ENCODE measurements around the gene ECD.

ECD gene

DNA sequence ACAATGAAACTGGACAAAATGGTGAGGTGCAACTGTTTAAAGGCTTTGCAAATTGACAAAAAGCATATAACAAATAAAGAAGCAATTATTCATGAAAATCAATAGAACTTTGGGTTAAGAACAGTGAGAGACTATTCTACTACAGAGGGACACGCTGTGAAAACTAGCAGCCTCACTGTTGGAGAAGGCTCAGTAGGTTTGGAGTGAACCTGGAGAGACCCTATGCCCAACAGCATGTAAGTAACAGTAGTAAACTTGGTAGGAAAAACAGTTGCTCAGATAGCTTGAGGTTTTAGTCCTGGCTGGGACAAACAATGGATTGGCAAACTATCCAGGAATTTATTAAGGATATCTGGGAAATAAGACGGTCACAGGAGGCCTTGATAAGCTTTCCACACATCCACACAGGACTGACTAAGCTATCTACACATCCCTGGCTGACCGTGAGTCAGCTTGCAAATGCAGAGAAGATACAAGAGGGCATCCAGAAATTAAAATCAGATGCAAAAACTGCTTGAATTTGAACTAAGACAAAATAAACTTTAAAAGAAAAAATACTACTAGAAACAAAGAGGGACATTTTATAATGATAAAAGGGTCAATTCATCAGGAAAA is 16.0 kb upstream of the ECD start:
- Histone ChIP-seq H3K9ac (ENCODE audit: low read length) (no peak overlapping the region), H3K27ac (ENCODE audit: low read length) (no peak overlapping the region), H3K4me3 (ENCODE audit: low read length) (no peak overlapping the region), H3K9me3 (ENCODE audit: control insufficient read depth, low read depth, low read length) (no peaks in the 10 kb centered on the region), H3K4me1 (ENCODE audit: control insufficient read depth, low read depth, low read length) (no peaks in the 10 kb centered on the region), H3K27me3 (ENCODE audit: control insufficient read depth, insufficient read depth, low read length) (no peaks in the 10 kb centered on the region), H3K36me3 (ENCODE audit: control insufficient read depth, low read depth, low read length) (peaks cover 3% of the 10 kb centered on the region)

DNA sequence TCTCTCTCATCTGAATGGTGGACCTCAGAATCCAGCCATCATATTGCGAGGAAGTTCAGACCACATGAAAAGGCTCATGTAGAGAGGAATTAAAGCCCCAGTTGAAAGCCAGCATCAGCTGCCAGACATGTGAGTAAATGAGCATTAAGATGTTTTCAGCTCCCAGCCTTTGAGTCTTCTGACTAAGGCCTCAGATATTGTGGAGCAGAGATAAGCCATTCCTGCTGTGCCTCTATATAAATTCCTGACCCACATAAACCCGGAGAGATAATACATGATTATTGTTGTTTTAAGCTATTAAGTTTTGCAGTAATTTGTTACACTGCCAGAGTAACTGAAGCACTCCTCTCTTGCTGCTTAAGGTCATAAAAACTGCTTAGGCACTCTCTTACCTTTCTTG is 14.8 kb upstream of the ECD start:
- H3K9me3 ChIP-seq (ENCODE audit: control insufficient read depth, low read depth, low read length) = no peaks in the 10 kb centered on the region
- H3K27ac ChIP-seq (ENCODE audit: low read length) = no peak overlapping the region
- no peaks in the 10 kb centered on the region for H3K4me1 ChIP-seq (ENCODE audit: control insufficient read depth, low read depth, low read length)
- H3K9ac ChIP-seq (ENCODE audit: low read length) = no peak overlapping the region
- no peak overlapping the region for H3K4me3 ChIP-seq (ENCODE audit: low read length)
- no peaks in the 10 kb centered on the region for H3K27me3 ChIP-seq (ENCODE audit: control insufficient read depth, insufficient read depth, low read length)
- H3K36me3 ChIP-seq (ENCODE audit: control insufficient read depth, low read depth, low read length) = peaks cover 3% of the 10 kb centered on the region

DNA sequence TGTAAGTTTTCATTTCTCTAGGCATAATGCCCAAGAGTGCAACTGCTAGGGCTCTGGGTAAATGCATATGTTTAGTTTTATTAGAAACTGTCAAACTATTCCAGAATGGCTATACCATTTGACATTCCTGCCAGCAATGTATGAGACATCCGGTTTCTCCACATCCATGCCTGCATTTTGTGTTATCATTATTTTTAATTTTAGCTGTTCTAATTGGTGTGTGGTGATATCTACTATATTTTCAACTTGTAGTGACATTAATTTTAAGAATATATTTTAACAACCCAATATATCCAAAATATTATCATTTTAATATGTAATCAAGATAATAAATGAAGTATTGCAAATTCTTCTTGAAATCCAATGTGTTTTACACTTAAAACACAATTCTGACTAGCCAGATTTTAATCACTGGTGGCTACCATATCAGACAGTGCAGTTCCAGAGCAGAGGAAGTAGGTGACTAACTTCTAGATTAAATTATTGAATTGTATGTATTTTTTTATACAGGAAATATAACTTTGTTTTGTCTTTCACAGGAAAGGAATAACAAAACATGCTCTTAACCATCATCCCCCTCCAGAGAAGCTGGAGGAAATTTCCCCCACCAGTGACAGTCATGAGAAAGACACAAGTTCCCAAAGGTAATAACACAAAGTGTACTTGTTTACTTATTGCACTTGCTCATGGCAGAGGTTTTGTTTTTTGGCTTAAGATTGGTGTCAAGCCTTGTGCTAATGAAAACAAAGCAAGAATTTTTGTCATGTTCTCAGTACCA is 6.5 kb upstream of the ECD start:
- H3K4me3 ChIP-seq (ENCODE audit: low read length) = no peak overlapping the region
- no peaks in the 10 kb centered on the region for H3K9me3 ChIP-seq (ENCODE audit: control insufficient read depth, low read depth, low read length)
- H3K36me3 ChIP-seq (ENCODE audit: control insufficient read depth, low read depth, low read length) = peaks cover 4% of the 10 kb centered on the region
- H3K4me1 ChIP-seq (ENCODE audit: control insufficient read depth, low read depth, low read length) = no peaks in the 10 kb centered on the region
- no peak overlapping the region for H3K27ac ChIP-seq (ENCODE audit: low read length)
- H3K27me3 ChIP-seq (ENCODE audit: control insufficient read depth, insufficient read depth, low read length) = no peaks in the 10 kb centered on the region
- no peak overlapping the region for H3K9ac ChIP-seq (ENCODE audit: low read length)

DNA sequence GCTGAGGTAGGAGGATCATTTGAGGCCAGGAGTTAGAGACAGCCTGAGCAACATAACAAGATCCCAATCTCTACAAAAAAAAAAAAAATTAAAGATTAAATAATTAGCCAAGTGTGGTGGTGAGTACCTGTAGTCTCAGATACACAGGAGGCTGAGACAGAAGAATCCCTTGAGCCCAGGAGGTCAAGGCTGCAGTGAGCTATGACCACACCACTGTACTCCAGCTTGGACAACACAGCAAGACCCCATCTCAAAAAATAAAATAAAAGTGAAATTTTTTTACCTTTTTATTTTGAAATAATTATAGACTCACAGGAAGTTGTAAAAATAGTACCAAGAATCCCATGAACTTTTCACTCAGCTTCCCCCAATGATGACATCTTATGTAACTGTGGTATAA is 5.1 kb upstream of the ECD start:
- Histone ChIP-seq H3K9ac (ENCODE audit: low read length) (no peak overlapping the region), H3K36me3 (ENCODE audit: control insufficient read depth, low read depth, low read length) (peaks cover 4% of the 10 kb centered on the region), H3K27ac (ENCODE audit: low read length) (no peak overlapping the region), H3K4me1 (ENCODE audit: control insufficient read depth, low read depth, low read length) (no peaks in the 10 kb centered on the region), H3K4me3 (ENCODE audit: low read length) (no peak overlapping the region), H3K27me3 (ENCODE audit: control insufficient read depth, insufficient read depth, low read length) (no peaks in the 10 kb centered on the region), H3K9me3 (ENCODE audit: control insufficient read depth, low read depth, low read length) (no peaks in the 10 kb centered on the region)

DNA sequence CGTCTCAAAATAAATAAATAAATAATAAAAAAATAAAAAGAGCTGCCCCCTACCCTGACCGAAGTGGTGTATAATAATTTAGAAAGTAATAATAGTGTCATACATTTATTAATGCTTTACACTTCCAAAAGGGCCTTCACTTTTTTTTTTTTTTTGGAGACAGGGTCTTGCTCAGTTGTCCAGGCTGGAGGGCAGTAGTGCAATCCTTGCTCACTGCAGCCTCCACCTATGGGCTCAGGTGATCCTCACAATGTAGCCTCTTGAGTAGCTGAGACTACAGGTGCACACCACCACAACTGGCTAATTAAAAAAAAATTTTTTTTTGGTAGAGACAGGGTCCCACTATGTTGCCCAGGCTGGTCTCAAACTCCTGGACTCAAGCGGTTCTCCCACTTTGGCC is 1.5 kb upstream of the ECD start:
- peaks cover 4% of the 10 kb centered on the region for H3K4me1 ChIP-seq (ENCODE audit: control insufficient read depth, low read depth, low read length)
- no peak overlapping the region for H3K27ac ChIP-seq (ENCODE audit: low read length)
- H3K9ac ChIP-seq (ENCODE audit: low read length) = no peak overlapping the region
- no peaks in the 10 kb centered on the region for H3K27me3 ChIP-seq (ENCODE audit: control insufficient read depth, insufficient read depth, low read length)
- H3K36me3 ChIP-seq (ENCODE audit: control insufficient read depth, low read depth, low read length) = no peaks in the 10 kb centered on the region
- no peaks in the 10 kb centered on the region for H3K9me3 ChIP-seq (ENCODE audit: control insufficient read depth, low read depth, low read length)
- no peak overlapping the region for H3K4me3 ChIP-seq (ENCODE audit: low read length)

DNA sequence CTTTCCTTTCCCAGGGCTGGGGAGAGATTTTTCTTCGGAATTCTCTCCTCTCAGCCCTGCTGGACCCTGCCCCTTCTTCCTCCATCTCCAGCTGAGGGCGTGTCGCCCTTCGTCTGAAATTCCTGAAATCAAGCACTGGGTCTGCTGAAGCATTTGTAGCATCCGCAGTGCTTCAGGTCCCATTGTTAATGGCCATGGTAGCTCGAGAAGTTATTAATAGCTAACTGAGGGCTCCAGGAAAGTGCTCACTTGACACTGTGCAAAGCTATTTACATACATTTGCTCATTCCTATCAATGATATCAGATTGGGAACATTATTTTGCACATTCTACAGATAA is 626 bp upstream of the ECD start:
- peak overlapping the region; percentile 74 for H3K27ac ChIP-seq (ENCODE audit: low read length)

DNA sequence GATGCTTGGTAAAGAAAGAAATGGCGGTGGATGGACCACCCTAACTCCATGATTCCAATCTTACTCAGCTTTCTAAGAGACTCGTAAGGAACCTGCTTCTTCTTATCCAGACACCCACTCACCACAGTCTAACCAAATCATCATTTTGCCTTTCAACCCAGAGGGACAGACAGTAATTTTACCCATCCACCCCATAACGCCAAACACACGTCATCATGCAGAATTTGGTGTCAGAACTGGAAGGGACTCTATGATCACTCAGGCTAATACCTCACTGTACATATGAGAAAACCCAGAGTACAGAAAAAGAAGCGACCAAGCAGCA is 388 bp downstream of the ECD start:
- peak overlapping the region; percentile 92 for H3K9ac ChIP-seq (ENCODE audit: low read length)
- H3K36me3 ChIP-seq (ENCODE audit: control insufficient read depth, low read depth, low read length) = peaks cover 13% of the 10 kb centered on the region
- peak overlapping the region; percentile 74 for H3K27ac ChIP-seq (ENCODE audit: low read length)
- no peaks in the 10 kb centered on the region for H3K9me3 ChIP-seq (ENCODE audit: control insufficient read depth, low read depth, low read length)
- H3K4me1 ChIP-seq (ENCODE audit: control insufficient read depth, low read depth, low read length) = peaks cover 4% of the 10 kb centered on the region
- H3K27me3 ChIP-seq (ENCODE audit: control insufficient read depth, insufficient read depth, low read length) = no peaks in the 10 kb centered on the region
- H3K4me3 ChIP-seq (ENCODE audit: low read length) = peak overlapping the region; percentile 83

More for the DNA sequence above, 626 bp upstream of the ECD start:
- no peaks in the 10 kb centered on the region for H3K27me3 ChIP-seq (ENCODE audit: control insufficient read depth, insufficient read depth, low read length)
- peak overlapping the region; percentile 83 for H3K4me3 ChIP-seq (ENCODE audit: low read length)
- peaks cover 4% of the 10 kb centered on the region for H3K4me1 ChIP-seq (ENCODE audit: control insufficient read depth, low read depth, low read length)
- H3K9ac ChIP-seq (ENCODE audit: low read length) = peak overlapping the region; percentile 92
- no peaks in the 10 kb centered on the region for H3K9me3 ChIP-seq (ENCODE audit: control insufficient read depth, low read depth, low read length)
- H3K36me3 ChIP-seq (ENCODE audit: control insufficient read depth, low read depth, low read length) = peaks cover 3% of the 10 kb centered on the region

DNA sequence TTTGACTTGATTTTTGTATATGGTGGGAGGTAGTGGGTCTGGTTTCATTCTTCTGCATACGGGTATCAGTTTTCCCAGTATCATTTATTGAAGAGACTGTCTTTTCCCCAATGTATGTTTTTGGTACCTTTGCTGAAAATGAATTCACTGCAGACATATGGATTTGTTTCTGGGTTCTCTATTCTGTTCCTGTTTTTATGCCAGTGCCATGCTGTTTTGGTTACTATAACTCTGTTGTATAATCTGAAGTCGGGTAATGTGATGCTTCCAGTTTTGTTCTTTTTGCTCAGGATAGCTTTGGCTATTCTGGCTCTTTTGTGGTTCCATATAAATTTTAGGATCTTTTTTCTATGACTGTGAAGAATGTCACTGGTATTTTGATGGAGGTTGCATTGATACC is 836 bp downstream of the ECD start:
- Histone ChIP-seq H3K9me3 (ENCODE audit: control insufficient read depth, low read depth, low read length) (no peaks in the 10 kb centered on the region), H3K27ac (ENCODE audit: low read length) (no peak overlapping the region), H3K27me3 (ENCODE audit: control insufficient read depth, insufficient read depth, low read length) (no peaks in the 10 kb centered on the region), H3K4me1 (ENCODE audit: control insufficient read depth, low read depth, low read length) (peaks cover 4% of the 10 kb centered on the region), H3K4me3 (ENCODE audit: low read length) (peak overlapping the region; percentile 83), H3K9ac (ENCODE audit: low read length) (peak overlapping the region; percentile 92), H3K36me3 (ENCODE audit: control insufficient read depth, low read depth, low read length) (peaks cover 17% of the 10 kb centered on the region)

DNA sequence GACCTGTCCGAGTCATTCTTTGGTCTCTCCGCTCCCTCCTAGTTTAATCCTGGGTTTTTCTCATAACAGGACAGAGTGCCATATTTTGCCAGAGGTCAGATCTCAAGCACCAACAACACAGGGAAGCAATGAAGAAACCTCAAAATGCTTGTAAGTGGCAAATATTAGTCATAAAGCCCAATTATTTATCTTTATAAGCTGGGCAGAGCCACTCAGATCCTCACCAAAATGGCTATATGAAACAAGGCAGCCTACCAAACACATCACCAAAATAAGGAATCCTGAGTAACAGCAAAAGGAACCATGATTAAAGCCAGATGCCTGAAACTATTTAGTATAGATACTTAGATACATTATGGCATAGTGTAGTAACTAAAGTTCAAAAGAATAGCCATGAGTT is 4.7 kb downstream of the ECD start:
- no peaks in the 10 kb centered on the region for H3K27me3 ChIP-seq (ENCODE audit: control insufficient read depth, insufficient read depth, low read length)
- no peak overlapping the region for H3K27ac ChIP-seq (ENCODE audit: low read length)
- peaks cover 25% of the 10 kb centered on the region for H3K36me3 ChIP-seq (ENCODE audit: control insufficient read depth, low read depth, low read length)
- H3K9me3 ChIP-seq (ENCODE audit: control insufficient read depth, low read depth, low read length) = no peaks in the 10 kb centered on the region
- H3K4me3 ChIP-seq (ENCODE audit: low read length) = no peak overlapping the region
- peaks cover 4% of the 10 kb centered on the region for H3K4me1 ChIP-seq (ENCODE audit: control insufficient read depth, low read depth, low read length)
- no peak overlapping the region for H3K9ac ChIP-seq (ENCODE audit: low read length)

DNA sequence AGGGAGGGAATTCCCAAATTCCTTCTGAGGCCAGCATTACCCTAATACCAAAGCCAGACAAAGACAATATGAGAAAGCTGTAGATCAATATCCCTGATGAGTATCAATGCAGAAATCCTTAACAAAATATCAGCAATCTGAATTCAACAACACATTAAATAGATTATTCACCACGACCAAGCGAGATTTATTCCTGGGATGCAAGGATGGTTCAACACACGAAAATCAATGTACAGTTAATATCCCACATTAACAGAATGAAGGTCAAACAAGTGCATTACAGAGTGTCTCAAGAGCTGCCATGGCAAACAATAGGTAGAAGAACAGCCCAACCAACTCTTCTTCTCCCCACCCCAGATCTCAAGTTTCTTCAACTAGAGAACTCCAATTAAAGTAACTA is 6.1 kb downstream of the ECD start:
- Histone ChIP-seq H3K27me3 (ENCODE audit: control insufficient read depth, insufficient read depth, low read length) (no peaks in the 10 kb centered on the region), H3K4me3 (ENCODE audit: low read length) (no peak overlapping the region), H3K4me1 (ENCODE audit: control insufficient read depth, low read depth, low read length) (no peaks in the 10 kb centered on the region), H3K27ac (ENCODE audit: low read length) (no peak overlapping the region), H3K9ac (ENCODE audit: low read length) (no peak overlapping the region), H3K36me3 (ENCODE audit: control insufficient read depth, low read depth, low read length) (peaks cover 26% of the 10 kb centered on the region), H3K9me3 (ENCODE audit: control insufficient read depth, low read depth, low read length) (no peaks in the 10 kb centered on the region)

DNA sequence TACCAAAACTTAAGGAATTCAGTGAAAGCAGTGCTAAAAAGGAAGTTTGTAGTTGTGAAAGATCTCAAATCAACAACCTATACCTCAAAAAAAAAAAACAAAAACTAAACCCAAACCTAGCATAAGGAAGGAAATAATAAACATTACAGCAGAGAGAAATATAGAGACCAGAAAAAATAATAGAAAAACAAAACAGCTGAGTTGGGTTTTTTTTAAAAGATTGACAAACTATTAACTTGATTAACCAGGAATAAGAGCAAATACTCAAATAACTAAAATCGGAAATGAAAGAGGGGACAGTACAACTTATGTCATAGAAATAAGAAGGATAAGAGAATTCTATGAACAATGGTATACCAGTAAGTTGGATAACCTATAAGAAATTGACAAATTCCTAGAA is 6.7 kb downstream of the ECD start:
- Histone ChIP-seq H3K27ac (ENCODE audit: low read length) (no peak overlapping the region), H3K36me3 (ENCODE audit: control insufficient read depth, low read depth, low read length) (peaks cover 32% of the 10 kb centered on the region), H3K9me3 (ENCODE audit: control insufficient read depth, low read depth, low read length) (no peaks in the 10 kb centered on the region), H3K9ac (ENCODE audit: low read length) (no peak overlapping the region), H3K4me1 (ENCODE audit: control insufficient read depth, low read depth, low read length) (no peaks in the 10 kb centered on the region), H3K4me3 (ENCODE audit: low read length) (no peak overlapping the region), H3K27me3 (ENCODE audit: control insufficient read depth, insufficient read depth, low read length) (no peaks in the 10 kb centered on the region)

DNA sequence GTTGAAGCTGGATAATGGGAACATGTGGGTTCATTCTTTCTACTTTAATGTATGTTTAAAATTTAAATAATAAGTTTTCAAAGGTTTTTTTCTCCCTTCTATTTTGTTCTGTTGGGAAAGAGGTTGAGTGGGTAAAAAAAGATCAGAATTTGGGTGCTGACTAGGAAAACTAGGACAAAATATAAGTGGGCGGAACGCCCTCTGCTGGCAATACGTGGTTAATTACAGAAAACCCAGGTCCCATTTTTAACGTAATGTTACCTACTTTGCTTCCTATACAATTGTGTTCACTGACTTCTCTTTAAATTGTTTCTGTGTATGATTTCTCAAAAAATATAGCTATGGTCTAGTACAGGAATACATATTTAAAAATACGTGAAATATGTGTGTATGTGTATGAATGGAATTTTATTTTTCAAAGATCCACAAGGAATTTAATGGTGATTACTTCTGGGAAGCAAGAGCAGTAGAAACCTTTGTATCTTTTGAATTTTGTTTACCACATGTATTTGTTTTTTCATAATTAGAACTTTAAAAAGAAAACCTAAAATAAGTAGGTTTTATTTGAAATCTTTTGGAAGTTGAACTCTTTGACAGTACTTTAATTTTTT is 8.7 kb downstream of the ECD start:
- Histone ChIP-seq H3K4me1 (ENCODE audit: control insufficient read depth, low read depth, low read length) (no peaks in the 10 kb centered on the region), H3K9me3 (ENCODE audit: control insufficient read depth, low read depth, low read length) (no peaks in the 10 kb centered on the region), H3K36me3 (ENCODE audit: control insufficient read depth, low read depth, low read length) (peaks cover 38% of the 10 kb centered on the region), H3K27ac (ENCODE audit: low read length) (no peak overlapping the region), H3K9ac (ENCODE audit: low read length) (no peak overlapping the region), H3K27me3 (ENCODE audit: control insufficient read depth, insufficient read depth, low read length) (no peaks in the 10 kb centered on the region), H3K4me3 (ENCODE audit: low read length) (no peak overlapping the region)

Measured in iPS-18a (cell line).